HG02973 (cell line): ENCODE results near the gene OSGEP.

Source experiments
- ATAC-seq: cut with Tn5 transposase; IDR thresholded peaks from one replicate; pipeline ENCODE4 v1.9.1; 2021; ENCODE audit warnings: moderate library complexity; ENCODE audit not compliant: unreplicated experiment

Gene OSGEP

DNA sequence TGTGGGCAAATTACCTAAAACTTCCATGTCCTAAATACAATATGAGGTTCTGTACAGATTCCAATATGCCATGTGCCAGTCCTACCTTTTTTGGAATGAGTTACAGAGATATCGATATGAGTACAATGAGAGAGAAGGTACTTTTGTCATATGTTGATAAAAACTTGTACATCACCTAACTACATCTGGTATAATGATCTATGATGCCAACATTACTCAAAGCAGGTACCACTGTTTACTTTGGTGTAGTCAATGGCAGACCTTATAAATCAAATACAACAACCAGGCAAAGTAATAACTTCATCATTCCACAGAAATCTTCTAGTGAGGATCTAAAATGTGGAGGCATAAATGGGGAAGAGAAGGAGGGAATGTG is 54.0 kb downstream of the OSGEP start:
- no peak for ATAC-seq

DNA sequence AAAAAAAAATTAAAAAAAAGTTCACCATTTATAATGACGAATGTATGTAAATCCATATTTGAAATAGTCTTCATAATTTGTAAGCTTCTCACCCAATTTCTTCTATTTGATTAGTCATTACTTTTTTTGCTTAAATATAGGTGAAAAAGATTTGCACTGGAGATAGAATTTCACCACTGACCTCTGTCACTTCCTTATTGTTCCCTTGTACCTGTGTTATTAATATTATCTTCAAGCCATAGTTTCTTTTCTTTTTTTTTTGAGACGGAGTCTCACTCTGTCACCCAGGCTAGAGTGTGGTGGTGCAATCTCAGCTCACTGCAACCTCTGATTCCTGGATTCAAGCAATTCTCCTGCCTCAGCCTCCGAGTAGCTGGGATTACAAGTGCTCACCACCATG is 57.1 kb downstream of the OSGEP start:
- no peak for ATAC-seq
